B cell (primary cell): ENCODE results near the gene DNAI2.

ENCODE experiments used
- EZH2 ChIP-seq: IDR thresholded peaks from 2 replicates; pipeline ENCODE4 v1.6.1; 2012; ENCODE audit warnings: borderline replicate concordance, low read depth, mild to moderate bottlenecking, moderate library complexity, low read length; ENCODE audit not compliant: insufficient read depth, poor library complexity, severe bottlenecking
- TF ChIP-seq, protein P1 (sequence below): fragments of 200-600 bp; IDR thresholded peaks from one replicate; pipeline ENCODE4 v1.8.0; 2022; ENCODE audit warnings: antibody characterized with exemption, mild to moderate bottlenecking

- TF ChIP-seq, protein P1, sequence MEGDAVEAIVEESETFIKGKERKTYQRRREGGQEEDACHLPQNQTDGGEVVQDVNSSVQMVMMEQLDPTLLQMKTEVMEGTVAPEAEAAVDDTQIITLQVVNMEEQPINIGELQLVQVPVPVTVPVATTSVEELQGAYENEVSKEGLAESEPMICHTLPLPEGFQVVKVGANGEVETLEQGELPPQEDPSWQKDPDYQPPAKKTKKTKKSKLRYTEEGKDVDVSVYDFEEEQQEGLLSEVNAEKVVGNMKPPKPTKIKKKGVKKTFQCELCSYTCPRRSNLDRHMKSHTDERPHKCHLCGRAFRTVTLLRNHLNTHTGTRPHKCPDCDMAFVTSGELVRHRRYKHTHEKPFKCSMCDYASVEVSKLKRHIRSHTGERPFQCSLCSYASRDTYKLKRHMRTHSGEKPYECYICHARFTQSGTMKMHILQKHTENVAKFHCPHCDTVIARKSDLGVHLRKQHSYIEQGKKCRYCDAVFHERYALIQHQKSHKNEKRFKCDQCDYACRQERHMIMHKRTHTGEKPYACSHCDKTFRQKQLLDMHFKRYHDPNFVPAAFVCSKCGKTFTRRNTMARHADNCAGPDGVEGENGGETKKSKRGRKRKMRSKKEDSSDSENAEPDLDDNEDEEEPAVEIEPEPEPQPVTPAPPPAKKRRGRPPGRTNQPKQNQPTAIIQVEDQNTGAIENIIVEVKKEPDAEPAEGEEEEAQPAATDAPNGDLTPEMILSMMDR, result no peak
- TF ChIP-seq EZH2, result no peak
Measured at GRCh38 chr17:74350486-74350885, 76.5 kb downstream of the DNAI2 start.
